Transverse colon (tissue), 3 donors: ENCODE results near the gene PDIA2.

Experiments used
- CTCF ChIP-seq, 5 experiments: fragments of 200-600 bp in 3 of 5; fragments of 450-650 bp in 2 of 5; sonication (generic) in 3 of 5; IDR thresholded peaks; 1 replicate in 2 of 5; 2 replicates in 3 of 5; pipeline ENCODE4 v1.5.1; 2016 to 2017; ENCODE audit warnings: antibody characterized with exemption in 5 of 5, inconsistent platforms in 3 of 5, mild to moderate bottlenecking in 2 of 5, moderate library complexity in 1 of 5
- EP300 ChIP-seq: sonication (generic); formaldehyde crosslinking; IDR thresholded peaks from one replicate; pipeline ENCODE4 v1.6.1; 2017; ENCODE audit warnings: antibody characterized with exemption, low read depth
- POLR2A ChIP-seq: fragments of 450-650 bp; IDR thresholded peaks from one replicate; pipeline ENCODE4 v1.6.1; 2016; ENCODE audit warnings: antibody characterized with exemption, mild to moderate bottlenecking, moderate library complexity

- TF ChIP-seq POLR2A (no peak), EP300 (no peak), CTCF (IDR thresholded peaks at IDR 0.05) (no peak)
These were observed 2.4 kb upstream of the PDIA2 start, which contains the start of gene ARHGDIG for GRCh38 chr16:280552-280951.
